NCI-H510A treated with DMSO at 0.1 percent for 48 hours (cell line): Measurements from ENCODE around the gene OLFM1.
"Not testable (repeated sequence)": the region's sequence is repeated elsewhere in the genome, so short reads cannot be mapped to it uniquely, and the experiment has no call there.

Experiments used
- DNase-seq: peaks from one replicate; lab custom pipeline; 2025; lab: John Stamatoyannopoulos, UW

The OLFM1 gene

DNA sequence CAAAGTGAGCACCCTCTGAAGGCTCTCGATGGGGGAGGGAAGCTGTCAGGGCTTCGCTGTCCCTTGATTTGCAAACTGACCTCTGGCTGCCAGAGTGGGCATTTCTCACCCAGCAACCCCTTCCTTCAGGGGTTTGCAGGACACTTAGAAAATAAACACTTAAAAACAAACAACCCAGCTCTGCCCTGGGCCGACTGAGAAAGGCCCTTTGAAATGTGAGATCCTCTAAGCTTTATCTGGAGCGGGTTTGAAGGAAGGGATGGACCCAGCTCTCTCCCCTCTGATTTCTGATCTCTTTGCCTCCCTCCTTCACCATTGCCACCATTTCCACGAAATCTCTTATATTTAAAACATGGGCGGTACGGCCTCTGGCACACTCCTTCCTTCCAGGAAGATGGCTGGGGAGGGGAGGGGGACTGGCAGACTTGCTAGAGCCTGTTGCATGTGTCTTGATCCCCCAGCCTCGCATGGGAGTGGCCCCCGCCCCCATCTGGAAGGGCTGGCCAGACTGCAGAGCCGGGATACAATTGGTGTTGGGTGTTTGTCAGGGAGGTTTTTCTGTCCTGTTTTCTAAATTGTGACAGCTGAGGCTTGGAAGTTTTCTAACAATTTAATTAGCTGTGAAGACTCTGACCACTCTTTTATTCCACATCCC is 20.2 kb downstream of the OLFM1 start:
- no peak for DNase-seq

DNA sequence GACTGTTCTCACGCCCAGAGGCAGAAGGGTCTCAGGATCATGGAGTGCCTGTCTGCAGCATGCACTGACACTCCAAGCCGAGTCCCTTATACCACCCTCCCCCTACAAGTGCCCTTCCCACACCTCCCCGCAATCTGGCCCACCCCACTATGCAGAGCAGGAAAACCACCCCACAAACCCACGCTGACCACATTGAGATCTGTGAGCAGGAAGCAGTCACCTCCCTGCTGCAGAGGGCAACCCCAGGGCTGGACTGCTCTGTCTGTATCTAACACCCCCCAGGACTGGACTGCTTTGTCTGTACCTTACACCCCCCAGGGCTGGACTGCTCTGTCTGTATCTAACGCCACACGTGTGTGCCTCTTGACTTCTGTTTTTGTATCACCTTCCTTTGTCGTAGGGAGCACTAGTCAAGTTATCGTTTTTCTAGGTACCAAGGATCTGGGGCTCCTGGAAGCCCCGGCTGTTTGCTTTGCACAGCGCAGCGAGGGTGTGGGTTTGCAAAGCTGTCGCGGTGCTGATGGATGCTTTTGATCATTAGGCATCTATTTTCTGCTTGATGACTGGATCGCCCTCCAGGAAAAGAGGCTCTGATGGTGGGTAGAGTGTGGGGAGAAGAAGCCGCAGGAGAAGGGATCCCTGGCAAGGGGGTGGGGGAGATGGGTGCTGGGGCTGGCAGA is 21.5 kb downstream of the OLFM1 start:
- DNase-seq: no peak

DNA sequence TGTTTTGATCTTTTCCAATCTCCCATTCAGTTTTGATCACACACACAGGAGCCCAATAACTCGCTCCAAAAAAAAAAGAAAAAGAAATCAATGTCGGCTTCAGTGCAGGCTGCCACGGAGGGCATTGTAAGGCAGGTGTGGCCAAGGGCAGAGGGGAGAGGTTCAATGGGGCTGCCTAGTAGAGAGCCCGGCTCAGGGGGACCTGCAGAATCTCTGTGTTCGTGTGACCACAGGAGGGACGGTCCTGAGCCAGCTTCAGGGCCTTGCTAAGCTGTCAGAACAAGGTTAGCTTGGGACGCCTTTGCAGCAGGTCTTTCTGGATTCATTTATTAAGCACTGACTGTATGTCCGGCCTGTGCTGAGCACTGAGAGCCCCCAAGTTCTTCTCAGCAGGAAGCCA is 22.2 kb downstream of the OLFM1 start:
- no peak for DNase-seq

DNA sequence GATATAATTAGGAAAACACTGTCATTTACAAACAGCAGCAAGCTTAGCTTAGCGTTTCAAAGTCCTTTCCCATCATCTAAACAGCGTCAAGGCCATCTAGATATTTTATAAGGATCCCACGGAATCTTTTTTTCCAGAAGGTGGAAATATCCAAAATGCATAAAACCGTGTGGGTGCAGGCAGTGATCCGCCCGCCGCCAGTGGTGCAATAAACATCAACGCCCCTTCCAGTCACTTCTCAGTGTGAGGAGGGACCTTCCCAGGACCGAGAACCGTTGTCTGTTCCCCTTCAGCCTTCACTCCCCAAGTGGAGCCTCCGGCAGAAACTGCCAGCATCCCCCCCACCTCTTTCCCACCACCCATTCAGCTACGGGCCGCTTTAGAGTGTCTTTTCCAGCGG is 22.9 kb downstream of the OLFM1 start:
- DNase-seq: no peak

DNA sequence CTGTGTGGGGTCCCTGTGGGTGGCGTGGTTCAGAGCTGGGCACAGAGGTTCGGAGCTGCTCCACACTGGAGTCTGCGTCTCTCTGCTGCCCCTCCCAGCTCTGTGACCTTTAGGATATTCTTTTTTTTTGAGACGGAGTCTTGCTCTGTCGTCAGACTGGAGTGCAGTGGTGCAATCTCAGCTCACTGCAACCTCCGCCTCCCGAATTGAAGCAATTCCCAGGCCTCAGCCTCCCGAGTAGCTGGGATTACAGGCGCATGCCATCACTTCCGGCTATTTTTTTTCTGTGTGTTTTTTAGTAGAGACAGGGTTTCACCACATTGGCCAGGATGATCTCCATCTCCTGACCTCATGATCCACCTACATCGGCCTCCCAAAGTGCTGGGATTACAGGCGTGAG is 24.1 kb downstream of the OLFM1 start:
- DNase-seq: not testable (repeated sequence)

DNA sequence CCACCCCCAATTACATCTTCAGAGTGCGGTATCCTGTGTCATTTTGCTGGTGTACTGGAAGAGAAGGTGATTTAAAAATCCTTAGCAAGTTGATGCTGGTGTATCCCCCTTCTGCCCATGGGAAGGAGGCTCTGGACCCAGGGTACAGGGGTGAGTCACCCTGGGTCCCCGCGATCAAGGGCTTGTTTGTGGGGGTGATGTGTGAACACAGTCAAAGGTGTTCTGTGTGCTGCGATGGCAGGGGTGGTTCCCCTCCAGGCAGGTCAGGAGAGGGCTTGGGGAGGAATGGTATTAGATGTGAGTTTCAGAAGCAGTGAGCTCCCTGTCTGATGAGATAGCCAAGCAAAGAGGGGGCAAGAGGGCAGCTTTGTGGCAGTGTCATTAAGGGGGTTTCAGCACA is 28.9 kb downstream of the OLFM1 start:
- DNase-seq: no peak

DNA sequence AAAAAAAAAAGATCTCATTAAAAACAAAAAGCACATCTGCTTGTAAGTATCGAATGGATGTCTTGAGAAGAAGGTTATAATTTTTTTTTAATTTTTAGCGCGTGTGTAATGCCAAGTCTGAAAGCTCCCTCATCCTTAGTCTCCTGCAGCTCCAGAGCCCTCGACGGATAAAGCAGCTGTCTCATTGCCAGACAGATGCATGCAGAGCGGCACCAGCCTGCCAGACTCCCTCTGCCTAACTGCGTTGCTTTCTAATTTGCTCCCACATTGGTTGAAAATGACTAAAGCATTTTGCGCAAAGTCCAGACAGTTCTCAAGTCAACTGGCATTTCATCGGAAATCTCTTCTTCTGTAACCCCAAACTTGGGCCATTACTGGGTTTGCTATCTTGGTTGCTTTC is 29.4 kb downstream of the OLFM1 start:
- DNase-seq: no peak

DNA sequence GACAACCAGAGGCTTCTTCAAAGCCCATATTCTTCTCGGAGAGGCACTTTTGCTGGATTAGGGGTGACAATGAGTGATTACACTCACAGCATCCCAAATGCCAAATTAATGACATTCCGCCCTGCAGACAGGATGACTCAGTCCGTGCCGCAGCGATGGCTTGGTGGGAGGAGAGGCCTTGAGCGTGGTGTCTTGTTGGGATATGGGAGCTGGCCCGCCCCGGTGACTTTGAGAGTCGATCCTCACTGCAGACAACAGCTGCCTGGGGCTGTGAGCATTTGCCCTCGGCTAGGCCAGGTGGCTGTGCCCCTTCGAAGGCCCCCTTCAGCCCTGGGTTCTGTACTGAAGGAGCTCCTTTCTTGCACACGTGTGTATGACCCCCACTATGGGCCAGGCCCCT is 29.8 kb downstream of the OLFM1 start:
- DNase-seq: no peak

DNA sequence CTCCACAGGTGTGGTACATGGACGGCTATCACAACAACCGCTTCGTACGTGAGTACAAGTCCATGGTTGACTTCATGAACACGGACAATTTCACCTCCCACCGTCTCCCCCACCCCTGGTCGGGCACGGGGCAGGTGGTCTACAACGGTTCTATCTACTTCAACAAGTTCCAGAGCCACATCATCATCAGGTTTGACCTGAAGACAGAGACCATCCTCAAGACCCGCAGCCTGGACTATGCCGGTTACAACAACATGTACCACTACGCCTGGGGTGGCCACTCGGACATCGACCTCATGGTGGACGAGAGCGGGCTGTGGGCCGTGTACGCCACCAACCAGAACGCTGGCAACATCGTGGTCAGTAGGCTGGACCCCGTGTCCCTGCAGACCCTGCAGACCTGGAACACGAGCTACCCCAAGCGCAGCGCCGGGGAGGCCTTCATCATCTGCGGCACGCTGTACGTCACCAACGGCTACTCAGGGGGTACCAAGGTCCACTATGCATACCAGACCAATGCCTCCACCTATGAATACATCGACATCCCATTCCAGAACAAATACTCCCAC is 32.1 kb downstream of the OLFM1 start:
- no peak for DNase-seq

DNA sequence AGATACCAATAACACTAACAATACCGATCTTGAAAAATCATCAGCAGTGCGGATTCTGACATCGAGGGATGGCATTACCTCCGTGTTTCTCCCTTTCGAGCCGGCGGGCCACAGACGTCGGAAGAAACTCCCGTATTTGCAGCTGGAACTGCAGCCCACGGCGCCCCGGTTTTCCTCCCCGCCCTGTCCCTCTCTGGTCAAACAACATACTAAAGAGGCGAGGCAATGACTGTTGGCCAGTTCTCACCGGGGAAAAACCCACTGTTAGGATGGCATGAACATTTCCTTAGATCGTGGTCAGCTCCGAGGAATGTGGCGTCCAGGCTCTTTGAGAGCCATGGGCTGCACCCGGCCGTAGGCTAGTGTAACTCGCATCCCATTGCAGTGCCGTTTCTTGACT is 32.8 kb downstream of the OLFM1 start:
- no peak for DNase-seq

DNA sequence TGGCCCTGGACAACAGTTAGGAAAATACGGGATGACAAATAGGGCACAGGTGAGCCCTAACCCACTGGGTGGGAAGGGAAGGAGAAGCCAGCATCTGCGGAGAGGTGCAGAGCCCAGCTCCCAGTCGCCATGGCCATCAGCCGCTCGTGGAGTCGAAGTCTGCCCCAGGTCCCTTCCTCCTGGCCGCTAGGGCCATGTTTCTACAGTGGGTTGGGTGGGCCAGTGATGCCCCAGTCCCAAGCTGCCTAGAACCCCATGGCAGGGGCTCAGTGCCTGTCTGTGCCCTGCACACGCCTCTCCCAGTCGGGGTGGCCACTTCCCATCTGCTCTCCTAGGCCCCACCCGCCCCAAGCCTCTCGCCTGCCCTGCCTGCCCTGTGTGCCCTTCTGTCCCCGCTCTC is 34.8 kb downstream of the OLFM1 start:
- DNase-seq: no peak

DNA sequence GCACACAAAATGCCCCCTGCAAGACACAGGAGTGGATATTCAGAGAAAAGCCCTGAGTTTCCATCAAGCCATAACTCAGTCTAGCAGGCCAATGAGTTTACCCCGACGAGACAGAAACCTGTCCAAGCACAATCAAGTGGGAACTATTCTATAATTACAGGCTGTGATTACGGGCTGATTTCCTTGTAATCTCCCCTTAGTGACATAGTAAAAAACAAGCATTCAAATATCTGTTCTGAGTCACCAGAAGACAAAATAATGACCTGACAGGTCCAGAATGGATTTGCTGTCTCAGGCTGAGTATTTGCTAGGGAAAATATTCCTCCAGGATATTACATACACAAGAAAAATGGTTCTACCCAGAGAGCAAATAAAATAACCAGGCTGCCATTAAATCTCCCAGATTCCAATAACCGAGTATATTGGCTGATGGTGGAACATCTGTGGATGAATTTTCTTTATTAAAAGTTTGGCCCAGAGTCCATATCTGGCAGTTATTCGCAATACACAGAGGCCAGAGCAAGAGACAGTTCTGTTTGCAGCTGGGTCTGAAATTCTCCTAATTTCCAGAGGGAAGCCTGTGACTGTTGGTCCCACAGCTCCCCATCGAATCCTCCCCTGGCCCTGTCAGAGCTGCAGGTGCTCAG is 35.8 kb downstream of the OLFM1 start:
- no peak for DNase-seq

DNA sequence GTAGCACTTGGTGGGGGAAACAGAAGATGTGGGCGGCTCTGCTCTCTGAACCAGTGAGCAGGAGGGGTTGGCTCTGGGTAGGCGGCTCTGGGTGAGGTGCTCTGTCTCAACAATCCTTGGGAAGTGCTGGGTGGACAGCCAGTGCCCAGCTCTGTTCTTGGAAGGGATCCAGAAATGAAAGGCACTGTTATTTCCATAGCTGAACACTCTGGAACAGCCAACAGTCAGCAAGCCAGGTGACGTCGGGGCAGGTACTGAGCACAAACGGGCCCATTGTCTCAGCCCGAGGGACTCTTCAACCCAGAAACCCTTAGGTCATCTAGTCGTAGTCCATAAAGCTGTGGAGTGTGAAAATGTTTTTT is 36.3 kb downstream of the OLFM1 start:
- no peak for DNase-seq

DNA sequence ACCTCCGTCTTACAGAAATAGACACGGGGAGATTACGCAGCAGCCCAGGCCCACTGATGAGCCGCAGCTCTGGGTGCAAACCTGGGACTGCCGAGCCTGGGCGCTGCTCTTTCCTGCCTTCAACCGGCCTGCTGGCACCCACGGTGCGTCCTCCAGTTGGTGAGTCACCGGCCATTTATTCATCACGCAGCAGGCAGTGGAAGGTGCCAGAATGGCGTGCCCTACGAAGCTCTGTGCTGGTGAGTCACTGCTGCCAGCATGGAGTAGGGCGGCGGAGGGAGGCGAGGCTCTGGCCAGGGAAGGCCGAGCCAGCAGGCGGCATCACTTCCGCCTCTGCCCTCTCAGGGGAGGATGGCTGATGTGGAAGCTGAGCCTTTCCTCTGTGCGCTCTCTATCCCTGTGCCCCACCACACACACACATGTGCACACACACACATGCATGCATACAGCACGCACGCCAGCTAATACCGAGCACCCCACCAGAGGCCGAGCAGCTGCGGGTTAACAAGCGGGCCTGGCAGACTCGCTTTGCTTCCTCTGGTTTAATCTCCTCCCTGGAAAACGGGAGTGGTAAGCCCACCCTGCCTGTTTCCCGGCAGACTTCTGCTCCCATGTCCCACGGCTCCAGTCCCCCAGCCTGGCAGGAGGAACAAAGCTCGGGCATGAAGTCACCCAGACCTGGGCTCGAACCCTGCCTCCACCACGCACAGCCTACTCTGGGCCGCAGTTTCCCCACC is 39.2 kb downstream of the OLFM1 start:
- DNase-seq: no peak

DNA sequence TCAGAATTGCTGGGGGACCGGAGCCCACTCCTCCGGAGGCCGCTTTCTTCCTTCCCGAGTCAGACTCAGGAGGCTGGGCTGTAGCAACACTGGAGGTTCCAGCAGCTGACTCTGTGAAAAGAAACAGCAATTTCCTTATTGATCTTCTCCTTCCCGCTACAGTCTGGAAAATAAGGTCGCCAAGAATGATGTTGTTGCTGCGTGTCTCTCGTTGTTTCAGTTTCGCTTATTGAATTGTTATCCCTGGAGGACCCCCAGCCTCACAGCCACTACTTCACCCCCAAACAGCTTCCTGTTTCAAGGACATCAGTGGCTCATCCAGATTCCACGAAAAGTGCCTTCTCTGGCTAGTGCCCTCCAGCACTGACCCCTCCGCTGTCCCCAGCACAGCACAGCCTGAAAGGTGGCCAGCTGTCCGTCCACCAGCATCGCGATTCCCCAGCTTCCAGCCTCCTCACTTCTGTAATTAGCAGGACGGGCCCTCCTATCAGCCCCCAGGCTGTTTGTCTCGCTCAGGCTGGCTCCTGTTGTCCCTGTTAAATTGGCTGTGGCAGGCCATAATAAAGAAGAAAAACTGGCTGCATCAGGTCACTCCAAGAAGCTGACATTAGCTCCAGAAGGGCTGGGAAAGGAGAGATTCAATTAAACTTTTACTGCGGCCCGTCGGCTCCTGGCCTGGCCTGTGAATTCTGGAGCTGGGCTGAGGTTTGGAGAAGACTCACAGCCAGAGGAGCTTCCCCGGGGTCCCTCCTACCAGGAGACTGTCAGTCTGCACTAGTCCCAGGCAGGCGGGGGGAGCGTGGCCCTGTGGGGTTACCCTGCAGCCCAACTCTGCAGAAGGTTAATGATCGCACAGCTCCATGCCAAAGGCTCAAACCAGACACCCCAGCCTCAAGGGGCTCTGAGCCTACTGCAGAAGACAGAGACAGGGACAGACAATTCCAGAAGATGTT is 40.5 kb downstream of the OLFM1 start:
- DNase-seq: no peak

DNA sequence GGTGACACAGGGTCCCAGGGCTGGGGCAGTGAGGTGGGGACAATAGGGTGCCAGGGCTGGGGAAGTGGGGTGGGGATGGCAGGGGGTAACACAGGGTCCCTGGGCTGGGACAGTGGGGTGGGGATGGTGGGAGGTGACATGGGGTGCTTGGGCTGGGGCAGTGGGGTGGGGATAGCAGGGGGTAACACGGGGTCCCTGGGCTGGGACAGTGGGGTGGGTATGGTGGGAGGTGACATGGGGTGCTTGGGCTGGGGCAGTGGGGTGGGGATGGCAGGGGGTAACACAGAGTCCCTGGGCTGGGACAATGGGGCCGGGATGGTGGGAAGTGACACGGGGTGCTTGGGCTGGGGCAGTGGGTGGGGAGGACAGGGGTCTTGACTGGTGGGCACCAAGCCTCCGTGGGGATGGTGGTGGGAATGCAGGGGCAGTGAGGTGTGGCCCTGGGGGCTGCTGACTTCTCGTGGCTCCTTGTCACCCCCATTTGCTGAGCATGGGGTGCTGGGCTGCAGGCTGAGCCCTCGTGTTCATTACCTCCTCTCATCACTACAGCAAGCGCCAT is 41.7 kb downstream of the OLFM1 start:
- DNase-seq: no peak

DNA sequence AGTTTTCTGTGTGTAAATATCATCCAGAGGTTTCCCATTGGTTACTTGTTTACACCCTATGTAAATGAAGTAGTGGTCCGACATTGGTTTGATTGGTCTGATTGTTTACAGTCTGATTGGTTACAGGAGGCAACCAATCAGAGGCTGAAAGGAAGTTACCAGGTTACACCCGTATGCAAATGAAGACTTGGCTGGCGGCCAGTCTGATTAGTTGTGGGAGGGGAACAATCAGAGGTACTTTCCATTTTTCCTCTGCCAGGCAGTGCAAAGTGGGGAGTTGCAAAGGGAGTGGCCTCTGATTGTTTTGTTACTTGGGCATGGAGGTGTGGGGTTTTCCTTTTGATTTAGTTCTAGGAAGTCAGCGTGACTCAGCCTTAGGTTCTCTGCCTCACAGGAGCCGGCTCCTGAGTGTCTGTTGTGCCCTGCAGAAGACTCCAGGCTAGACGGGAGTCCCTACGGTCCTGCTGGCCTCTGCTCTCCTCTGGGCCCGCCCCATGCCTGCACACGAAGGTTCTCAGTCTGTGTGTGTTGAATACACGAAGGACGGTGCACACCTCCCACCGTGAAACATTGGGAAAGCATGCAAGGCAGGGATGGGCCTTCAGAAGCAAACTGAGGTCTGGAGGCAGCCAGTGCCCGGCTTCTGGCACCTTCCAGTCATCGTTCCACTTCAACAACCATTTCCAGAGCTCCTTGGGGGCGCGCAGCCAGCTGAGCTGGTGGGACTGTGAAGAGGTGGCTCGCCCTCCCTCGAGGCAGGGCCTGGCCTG is 42.9 kb downstream of the OLFM1 start:
- DNase-seq: no peak

DNA sequence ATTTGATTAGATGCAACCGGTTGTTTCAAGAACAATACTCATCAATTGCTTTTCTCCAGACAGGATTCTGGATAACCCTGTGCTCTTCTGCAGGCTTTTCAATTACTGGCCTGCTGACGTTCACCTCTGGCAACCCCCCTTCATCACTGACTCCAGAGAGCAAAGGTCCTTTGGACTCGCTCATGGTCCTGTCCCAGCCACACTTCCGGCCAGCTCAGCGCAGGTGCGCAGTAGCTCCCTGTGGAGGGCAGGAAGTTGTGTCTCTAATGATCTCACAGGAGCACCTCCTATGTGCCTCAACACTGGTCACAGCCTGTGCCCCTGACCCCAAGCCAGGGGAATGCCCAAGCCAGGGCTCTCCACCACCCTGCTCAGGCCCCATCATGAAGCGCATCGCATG is 44.0 kb downstream of the OLFM1 start:
- no peak for DNase-seq

DNA sequence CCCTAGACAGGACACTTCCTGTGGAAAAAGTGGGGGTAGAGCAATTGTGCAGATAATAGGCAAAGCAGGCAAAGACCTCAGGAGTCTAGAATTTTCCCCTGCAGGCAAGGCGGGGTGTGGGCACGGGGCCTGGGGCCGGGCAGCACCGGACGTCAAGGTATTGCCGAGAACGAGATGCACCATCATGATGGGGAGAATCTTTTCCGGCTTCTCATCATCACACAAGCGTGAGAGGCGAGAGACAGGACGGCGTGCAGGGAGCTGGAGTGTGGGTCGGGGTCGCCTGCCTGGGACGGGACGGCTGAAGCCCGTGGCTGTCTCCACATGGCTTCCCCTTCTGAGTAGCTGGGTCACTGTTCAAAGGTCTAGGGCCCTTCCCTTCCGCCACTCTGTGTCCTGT is 44.5 kb downstream of the OLFM1 start:
- no peak for DNase-seq

DNA sequence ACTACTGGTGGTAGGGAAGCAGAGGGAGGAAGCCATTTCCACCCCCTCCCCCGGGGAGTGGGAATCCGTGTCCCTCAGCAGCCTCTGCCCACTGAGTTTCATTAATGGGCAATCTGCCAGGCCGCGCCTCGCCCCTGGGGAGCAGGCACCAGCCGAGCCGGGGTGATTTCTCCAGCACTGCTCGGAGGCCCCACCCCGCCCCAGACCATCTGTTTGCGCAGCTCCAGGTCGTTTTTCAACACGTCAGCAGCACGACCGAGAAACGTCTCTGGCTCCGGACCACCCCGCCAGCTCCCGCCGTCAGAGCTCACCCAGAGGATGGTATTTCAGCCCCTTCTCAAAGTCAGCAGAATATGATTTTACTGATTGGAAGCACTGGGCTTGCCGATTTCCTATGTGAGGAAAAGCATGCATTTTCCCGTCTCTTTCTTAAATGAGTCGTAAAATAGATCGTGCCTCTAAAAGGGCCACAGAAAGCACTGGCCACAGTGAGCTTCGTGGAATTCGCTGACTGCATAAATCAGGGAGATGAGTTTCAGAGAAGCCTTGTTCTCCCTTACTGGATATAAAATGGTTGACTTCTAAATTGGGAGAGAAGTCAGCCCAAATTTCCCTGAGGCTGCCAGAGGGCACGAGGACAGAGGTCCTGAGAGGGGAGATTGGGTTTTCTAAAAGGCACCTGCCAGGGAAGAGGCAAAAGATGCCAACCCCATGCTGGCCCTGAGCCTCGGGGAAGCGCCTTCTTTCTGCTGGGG is 47.0 kb downstream of the OLFM1 start:
- DNase-seq: no peak
